ENCODE data around the gene BMS1. TPM values are rescaled to one million over a fixed set of nuclear protein-coding genes. Genes with fewer than 3 reads are reported as not detected.

BMS1 gene
- total and polyA plus RNA-seq, 2 of the 13 experiments (the other 11 are each of a cell fraction or from before 2014, with no cell fraction given), result 3.9 to 25.2 TPM

GRCh38 chr10:42753126-42753506 lies 29.5 kb upstream of the BMS1 start:
- ChIA-PET CTCF (ENCODE audit: low intra/inter-chr PET ratio, low total read pairs) (no interaction called here), POLR2A (no interaction called here)
- ATAC-seq, result no peak; the same call in 2 of the 3 replicates
- no TSS peak for BruUV-seq (replicated peaks)
- no peak for FAIRE-seq
- in situ Hi-C loops (cut with HindIII; ENCODE audit: extremely low pct_ligation_motif_present, low pct_unique_long_range_greater_than_20kb), result no loop called here
- no peak for DNase-seq (ENCODE audit: low spot score)
- Histone ChIP-seq H3K9ac (ENCODE audit: insufficient read depth, low read depth, low read length) (no peak overlapping the region), H4K20me1 (ENCODE audit: insufficient read depth, low read length) (no peaks in the 10 kb centered on the region), H2AFZ (ENCODE audit: low read length) (no peak overlapping the region), H3K4me3 (replicated peaks in 1 of 3; ENCODE audit: insufficient read depth in 1 of 3, low read depth in 2 of 3, low read length in 3 of 3) (no peak overlapping the region), H3K4me2 (ENCODE audit: low read depth, low read length) (no peak overlapping the region), H3K27me3 (ENCODE audit: control insufficient read depth in 1 of 2, insufficient read depth in 2 of 2, low read length in 2 of 2) (peaks cover 1 to 32% of the 10 kb centered on the region in 2 experiments; a peak in 4 of 5 replicates), H3K27ac (ENCODE audit: extremely low read length, insufficient read depth, low read length) (no peak overlapping the region), H3K36me3 (replicated peaks in 1 of 2; ENCODE audit: control insufficient read depth in 1 of 2, insufficient read depth in 2 of 2, low read length in 2 of 2) (no peaks in the 10 kb centered on the region), H3K9me3 (ENCODE audit: low read length) (no peaks in the 10 kb centered on the region), H3K79me2 (ENCODE audit: insufficient read depth, low read length) (no peaks in the 10 kb centered on the region), H3K4me1 (ENCODE audit: insufficient read depth, low read length) (no peaks in the 10 kb centered on the region)
- TF ChIP-seq PITX1 (CRISPR knock-in tag; IDR thresholded peaks at IDR 0.05) (no peak), HOXA3 (CRISPR knock-in tag; IDR thresholded peaks at IDR 0.05) (0 out of 2 replicates have a peak, but pooled peaks have one; percentile 24), ZBTB33 (CRISPR knock-in tag; IDR thresholded peaks at IDR 0.05) (peak; percentile 89), KLF16 (CRISPR knock-in tag; IDR thresholded peaks at IDR 0.05) (no peak), TCF7L2 (IDR thresholded peaks at IDR 0.05; ENCODE audit: low read depth, low read length) (no peak)
- WGBS (ENCODE audit: low lambda C conversion rate), result 88% methylated on average over 21 of the region's 28 CpGs
- intact Hi-C loops (cut with micrococcal nuclease; ENCODE audit: unreplicated experiment), result no loop called here

- ChIA-PET CTCF (ENCODE audit: low intra/inter-chr PET ratio, low total read pairs) (no interaction called here), POLR2A (no interaction called here)
- Histone ChIP-seq H3K4me3 (replicated peaks in 1 of 3; ENCODE audit: insufficient read depth in 1 of 3, low read depth in 2 of 3, low read length in 3 of 3) (peak overlapping the region in 1 of 3 experiments; percentile 54; a peak in 1 of 6 replicates), H3K36me3 (replicated peaks in 1 of 2; ENCODE audit: control insufficient read depth in 1 of 2, insufficient read depth in 2 of 2, low read length in 2 of 2) (no peaks in the 10 kb centered on the region), H3K27ac (ENCODE audit: extremely low read length, insufficient read depth, low read length) (no peak overlapping the region), H3K9me3 (ENCODE audit: low read length) (no peaks in the 10 kb centered on the region), H2AFZ (ENCODE audit: low read length) (no peak overlapping the region), H3K79me2 (ENCODE audit: insufficient read depth, low read length) (no peaks in the 10 kb centered on the region), H3K27me3 (ENCODE audit: control insufficient read depth in 1 of 2, insufficient read depth in 2 of 2, low read length in 2 of 2) (peaks cover 1 to 32% of the 10 kb centered on the region in 2 experiments; a peak in 4 of 5 replicates), H4K20me1 (ENCODE audit: insufficient read depth, low read length) (no peaks in the 10 kb centered on the region), H3K4me1 (ENCODE audit: insufficient read depth, low read length) (no peaks in the 10 kb centered on the region), H3K4me2 (ENCODE audit: low read depth, low read length) (peak overlapping the region; percentile 51; the same call in 1 of the 2 replicates), H3K9ac (ENCODE audit: insufficient read depth, low read depth, low read length) (no peak overlapping the region)
- in situ Hi-C loops (cut with HindIII; ENCODE audit: extremely low pct_ligation_motif_present, low pct_unique_long_range_greater_than_20kb) (no loop called here), intact Hi-C loops (cut with micrococcal nuclease; ENCODE audit: unreplicated experiment) (no loop called here)
- no TSS peak for BruUV-seq (replicated peaks)
- no peak for ATAC-seq
- no peak for FAIRE-seq
- no peak for DNase-seq (ENCODE audit: low spot score)
- 75% methylated on average over 22 of the region's 51 CpGs for WGBS (ENCODE audit: low lambda C conversion rate)
- no peak for TF ChIP-seq ZNF138 (CRISPR knock-in tag; IDR thresholded peaks at IDR 0.05; ENCODE audit: low read depth)
- TF ChIP-seq HBP1 (CRISPR knock-in tag; IDR thresholded peaks at IDR 0.05; ENCODE audit: low read depth), result no peak
- TF ChIP-seq ADNP (CRISPR knock-in tag; IDR thresholded peaks at IDR 0.05), result no peak
Measured at GRCh38 chr10:42753507-42754154, 29.0 kb upstream of the BMS1 start.
